HG03565 (cell line): ENCODE data around the gene DNAJC7.

ENCODE experiments used
- ATAC-seq: cut with Tn5 transposase; IDR thresholded peaks from one replicate; pipeline ENCODE4 v1.9.1; 2021; ENCODE audit warnings: mild to moderate bottlenecking, moderate library complexity; ENCODE audit not compliant: unreplicated experiment

DNAJC7 gene

DNA sequence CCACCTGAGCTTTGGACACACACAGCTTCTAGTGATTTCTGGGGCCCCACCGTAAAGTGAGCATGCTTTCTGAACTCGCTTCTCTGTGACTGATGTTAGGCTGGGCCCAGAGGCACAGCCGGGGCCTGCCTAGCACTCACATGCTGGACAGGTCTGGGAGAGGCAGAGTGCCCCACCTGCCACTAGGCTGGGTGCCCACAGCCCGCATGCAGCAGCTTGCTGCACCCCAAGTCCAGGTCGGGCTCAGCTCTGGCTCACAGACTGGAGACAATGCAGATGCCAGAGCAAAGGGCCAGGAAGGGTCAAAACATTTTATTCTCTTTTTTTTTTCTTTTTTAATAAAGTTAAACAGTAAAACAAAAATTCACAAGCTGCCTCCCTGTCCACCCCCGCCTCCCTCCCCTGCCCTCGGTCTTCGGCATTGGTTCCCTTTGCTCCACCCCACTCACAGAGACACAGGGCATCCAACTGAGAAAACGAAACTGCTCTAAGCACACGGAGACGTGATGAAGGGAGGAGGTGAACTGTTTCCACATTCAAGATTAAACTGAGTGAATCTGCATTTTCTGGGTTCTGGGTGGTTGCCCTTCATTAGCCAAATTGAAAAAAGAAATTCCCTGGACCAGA lies 41.0 kb downstream of the DNAJC7 start:
- ATAC-seq = no peak

DNA sequence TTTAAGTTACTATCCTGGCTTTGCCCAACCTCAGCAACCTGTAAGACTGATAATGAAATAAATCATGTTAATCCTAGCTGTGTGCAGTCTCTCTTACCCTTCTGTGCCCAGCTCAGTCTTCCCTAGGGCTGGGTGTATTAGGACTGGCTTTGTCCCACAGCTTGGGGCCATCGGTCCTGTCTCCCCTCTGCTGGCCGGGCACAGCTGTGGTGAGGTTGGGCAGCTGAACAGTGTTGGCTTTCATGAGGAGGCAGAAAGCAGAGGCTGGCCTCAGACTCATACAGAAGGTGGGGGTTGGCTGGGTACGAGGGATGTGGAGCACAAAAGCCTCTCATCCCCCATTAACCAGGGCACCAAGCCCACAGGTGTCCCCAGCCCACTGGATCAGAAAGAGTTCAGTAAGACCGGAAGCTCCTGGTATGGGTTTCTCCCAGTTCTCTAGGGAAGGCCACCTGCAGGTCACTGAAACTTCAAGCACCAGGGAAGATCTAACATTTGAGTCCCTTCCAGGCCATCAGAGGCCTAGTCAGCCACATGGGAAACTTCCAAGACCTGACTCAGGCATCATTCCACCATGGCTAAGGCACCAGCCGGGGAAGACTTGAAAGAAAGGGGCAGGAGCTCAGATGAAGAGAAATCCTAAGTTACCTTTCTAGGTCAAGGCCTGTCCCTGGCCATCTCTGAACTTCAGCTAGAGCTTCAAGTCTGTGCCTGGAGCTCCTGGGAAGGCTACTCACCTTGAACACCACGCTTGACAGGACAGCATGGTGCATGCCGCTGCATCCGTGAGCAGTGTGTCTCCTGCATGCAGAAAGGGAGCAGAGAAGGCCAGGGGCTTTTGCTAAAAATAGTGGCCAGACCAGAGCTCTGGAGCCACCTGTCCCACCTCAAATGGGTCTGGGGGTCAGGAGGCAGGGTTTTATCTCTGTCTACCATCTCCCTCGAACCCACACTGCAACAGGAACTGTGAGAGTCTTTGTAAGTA lies 41.8 kb downstream of the DNAJC7 start:
- ATAC-seq = no peak

DNA sequence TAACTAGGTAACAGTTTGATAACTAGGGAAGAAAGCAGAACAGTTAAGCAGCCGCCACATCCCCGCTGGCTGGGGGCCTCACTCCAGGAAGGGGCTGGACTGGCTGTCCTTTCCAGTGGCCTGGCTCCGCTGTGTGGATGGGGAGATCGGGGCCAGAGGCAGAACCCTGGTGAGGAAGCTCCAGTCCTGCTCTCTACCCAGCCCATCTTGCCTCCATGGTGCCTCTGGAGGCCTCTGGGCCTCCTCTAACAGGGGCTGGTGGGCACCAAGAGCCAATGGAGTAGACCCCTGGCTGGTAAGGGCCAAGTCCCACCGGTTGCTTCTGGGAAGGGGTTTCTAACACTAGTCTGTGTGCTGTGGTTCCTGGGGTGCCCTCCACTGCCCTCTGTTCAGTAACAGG lies 42.6 kb downstream of the DNAJC7 start:
- ATAC-seq = no peak

DNA sequence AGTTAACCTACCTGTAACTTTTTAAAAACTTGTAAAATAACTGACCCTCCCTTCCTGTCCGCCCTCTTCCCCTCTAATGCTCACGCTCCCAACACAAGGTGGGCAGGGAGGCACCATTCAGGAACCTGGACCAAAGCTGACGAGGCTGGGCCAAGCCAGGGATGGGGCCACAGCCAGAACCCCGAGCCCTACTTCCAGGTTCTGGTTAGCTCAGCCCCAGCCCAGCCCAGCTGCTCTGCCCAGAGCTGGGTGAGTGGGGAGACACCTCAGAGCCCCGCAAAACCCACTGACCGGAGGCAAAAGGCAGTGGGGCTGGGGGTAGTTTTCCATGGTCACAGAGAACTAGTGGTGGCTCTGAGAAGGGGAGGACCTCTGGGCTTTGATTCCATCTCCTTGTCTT lies 43.2 kb downstream of the DNAJC7 start:
- no peak for ATAC-seq

DNA sequence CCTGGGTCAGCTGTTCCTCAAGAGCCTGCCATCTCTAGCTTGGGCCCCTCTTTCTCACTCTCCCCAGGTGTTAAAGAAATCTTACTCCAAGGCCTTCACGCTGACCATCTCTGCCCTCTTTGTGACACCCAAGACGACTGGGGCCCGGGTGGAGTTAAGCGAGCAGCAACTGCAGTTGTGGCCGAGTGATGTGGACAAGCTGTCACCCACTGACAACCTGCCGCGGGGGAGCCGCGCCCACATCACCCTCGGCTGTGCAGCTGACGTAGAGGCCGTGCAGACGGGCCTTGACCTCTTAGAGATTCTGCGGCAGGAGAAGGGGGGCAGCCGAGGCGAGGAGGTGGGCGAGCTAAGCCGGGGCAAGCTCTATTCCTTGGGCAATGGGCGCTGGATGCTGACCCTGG lies 43.8 kb downstream of the DNAJC7 start:
- no peak for ATAC-seq

DNA sequence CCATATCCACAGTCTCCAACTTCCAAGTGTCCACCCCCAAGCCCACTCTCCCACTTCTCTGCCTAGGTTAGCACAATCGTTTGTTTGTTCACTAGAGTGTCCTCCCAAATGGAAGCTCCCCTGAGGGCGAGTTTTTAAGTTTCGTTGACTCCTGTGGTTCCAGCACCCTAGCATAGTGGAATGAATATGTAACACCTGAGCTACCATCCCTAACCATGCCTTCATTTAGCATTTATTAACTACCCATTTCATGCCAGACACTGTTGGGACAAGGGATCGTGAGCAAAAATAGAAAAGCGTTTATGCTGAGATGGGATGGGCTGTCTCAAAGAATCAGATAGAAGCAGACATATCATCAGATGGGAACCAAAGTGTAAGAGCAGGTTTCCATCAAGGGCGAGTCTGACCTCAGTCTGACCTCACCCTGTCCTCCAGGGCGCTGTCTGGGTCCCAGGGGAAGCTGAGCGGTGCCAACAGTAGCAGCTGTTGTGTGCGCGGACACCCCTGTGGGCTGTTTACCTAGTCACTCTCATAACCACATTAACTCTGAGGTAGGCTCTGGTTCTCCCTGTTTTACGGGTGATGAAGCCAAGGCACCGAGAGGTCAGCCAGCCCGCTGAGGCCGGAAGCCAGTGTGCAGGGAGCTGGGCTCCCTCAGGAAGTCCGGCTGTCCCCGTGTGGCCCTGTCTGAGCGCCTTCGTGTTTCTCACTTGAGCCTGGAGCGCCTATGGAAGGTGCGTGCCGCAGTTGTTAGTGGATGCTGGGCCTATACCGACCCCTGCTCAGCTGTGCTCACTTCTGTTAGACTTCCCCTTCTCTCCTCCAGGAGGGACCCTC lies 44.5 kb downstream of the DNAJC7 start:
- no peak for ATAC-seq

DNA sequence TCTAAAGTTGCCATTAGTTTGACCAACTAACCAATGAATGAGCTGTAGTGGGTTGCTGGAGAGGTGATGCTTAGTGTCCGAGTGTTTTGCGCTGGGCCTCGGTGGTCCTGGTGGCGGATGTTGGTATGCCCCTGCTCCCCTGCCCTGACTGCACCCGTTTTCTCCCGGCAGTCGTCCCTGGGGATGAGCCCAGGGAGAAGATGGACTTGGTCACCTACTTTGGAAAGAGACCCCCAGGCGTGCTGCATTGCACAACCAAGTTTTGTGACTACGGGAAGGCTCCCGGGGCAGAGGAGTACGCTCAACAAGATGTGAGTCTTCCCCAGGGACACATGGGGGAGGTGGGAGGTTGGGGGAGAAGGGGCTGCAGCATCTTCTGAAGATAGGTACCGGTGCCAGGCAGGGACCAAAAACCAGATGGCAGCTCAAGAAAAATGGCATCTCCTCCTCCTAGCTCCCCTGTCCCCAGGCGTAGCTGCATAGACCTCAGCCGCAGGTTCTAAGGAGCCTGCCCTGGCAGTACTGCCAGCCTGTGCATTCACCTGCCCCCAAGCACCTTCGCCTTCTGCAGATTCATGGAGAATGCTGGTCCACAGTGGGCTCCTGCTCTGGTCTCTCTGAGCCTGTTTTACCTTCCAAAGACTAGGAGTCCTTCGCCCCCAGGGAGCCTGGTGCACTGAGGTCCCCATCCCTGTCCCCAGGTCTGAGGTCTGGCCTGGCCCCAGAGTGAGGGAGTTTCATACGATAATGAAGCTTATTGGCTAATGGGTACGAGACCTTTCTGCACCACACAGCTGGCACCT lies 45.3 kb downstream of the DNAJC7 start:
- no peak for ATAC-seq

DNA sequence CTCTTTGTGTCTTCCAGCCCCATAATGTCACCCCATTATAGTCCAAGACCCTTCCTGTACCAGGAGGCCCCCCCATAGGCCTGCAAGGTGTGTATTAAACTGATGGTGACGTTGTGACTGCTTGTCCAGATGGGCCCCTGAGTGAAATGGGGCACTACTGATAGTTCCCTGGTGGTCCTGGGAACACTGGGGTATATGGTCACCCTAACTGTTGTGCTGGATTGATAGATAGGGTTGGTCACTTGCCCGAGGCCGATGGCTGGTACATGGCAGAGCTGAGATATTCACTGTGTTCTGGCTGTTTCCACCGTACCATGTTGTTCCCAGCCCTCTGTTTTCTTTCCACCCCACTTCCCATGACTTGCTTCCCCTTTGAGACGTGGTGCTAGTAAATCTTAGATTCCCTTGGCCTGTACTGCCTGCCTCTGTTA lies 46.3 kb downstream of the DNAJC7 start:
- ATAC-seq = no peak

DNA sequence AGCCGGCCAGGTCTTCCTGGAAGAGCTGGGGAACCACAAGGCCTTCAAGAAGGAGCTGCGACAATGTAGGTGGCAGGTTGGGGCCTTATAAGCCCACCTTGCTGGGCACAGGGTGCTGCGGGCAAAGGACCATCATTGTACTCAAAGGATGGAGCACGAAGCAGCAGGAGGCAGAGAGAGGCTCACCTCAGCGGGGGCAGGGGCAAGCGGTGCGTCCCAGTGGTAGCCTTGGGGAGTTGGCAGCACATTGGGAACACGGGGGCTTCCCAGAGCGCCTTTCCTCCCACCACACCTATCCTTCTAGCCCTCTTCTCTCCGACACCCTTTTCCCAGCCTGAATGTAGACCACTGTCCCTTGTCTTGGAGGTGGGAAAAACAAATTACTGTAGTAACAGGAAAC lies 48.6 kb downstream of the DNAJC7 start:
- ATAC-seq = no peak

DNA sequence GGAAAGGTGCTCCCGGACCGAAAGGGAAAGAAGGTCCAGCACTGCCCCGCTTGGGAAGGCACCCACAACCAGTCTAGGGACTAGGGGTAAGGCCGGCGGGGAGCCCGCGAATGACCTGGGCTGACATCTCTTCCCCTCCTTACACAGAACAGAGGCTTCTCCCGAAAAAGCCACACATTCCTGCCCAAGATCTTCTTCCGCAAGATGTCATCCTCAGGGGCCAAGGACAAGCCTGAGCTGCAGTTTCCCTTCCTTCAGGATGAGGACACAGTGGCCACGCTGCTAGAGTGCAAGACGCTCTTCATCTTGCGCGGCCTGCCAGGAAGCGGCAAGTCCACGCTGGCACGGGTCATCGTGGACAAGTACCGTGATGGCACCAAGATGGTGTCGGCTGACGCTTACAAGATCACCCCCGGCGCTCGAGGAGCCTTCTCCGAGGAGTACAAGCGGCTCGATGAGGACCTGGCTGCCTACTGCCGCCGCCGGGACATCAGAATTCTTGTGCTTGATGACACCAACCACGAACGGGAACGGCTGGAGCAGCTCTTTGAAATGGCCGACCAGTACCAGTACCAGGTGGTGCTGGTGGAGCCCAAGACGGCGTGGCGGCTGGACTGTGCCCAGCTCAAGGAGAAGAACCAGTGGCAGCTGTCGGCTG lies 49.2 kb downstream of the DNAJC7 start:
- no peak for ATAC-seq

DNA sequence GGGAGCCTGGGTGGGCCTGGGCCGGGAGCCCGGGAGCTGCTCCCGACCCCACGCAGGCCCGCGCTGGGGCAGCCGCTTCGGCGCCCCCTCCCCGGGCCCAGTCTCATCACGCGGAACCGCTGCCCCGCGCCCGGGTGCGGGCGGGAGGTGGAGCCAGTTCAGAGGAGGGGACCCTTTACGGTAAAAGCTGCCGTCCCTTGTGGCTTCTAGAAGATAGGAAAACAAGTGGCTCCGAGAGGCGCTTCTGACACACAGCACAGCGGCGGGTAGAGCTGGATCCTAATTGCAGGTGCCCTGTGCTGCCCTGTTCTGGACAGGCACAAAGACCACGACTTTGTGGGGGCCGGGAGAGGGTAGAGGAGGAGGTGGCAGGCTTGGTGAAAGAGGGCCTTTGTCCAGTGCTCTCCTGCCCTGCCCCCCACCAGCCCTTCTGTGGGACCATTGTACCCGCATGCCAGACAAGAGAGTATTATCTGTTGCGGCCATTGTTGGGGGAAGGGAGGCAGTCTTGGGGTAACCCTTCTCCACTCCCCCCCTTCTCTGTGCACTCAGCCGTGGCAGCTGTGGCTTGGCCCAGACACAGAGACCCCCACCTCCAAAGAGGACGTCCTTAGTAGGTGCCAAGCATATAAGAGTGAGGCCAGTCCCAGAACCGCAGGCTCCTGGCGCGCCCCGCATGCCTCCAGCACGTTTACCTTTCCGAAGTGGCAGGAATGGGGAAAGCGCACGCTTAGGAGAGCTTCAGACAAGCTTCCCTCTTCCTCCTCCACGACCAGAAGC lies 49.9 kb downstream of the DNAJC7 start:
- no peak for ATAC-seq

DNA sequence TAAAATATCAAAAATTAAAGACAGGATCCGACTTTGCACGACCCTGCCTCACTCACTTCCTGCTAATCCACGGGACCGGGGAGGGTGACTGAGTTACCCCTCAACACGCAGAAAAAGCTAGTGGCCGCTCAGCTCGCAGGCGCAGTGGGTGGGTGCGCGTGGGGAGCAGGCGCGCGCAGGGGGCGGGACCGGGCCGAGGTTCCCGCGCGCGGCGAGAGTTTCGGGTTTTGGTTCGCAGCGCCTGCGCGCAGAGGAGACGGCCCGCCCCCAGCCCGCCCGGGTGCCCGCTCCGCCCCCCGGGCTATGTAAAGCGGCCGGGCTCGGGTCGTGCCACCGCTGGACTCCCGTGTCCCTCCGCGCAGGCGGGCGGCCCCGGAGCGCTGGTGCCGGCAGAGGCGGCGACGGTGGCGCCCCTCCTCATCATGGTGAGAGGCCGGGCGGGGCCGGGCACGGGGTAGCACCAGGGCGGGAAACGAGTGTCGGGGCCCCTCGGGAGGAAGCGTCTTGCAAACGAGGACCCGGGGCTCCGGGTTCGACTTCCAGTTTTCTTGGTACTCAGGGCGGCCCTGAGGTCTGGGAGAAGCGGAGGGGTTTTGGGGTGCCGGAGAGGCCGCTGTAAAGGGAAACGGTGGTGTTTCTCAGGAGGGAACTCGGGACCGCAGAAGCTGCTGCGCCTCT lies 50.6 kb downstream of the DNAJC7 start, which contains the start of gene CNP:
CNP (plus strand) TSS at position 333 of the 678 bp plus-strand sequence; CDS start at position 423, 90 bp downstream.
- ATAC-seq = peak; percentile 68

DNA sequence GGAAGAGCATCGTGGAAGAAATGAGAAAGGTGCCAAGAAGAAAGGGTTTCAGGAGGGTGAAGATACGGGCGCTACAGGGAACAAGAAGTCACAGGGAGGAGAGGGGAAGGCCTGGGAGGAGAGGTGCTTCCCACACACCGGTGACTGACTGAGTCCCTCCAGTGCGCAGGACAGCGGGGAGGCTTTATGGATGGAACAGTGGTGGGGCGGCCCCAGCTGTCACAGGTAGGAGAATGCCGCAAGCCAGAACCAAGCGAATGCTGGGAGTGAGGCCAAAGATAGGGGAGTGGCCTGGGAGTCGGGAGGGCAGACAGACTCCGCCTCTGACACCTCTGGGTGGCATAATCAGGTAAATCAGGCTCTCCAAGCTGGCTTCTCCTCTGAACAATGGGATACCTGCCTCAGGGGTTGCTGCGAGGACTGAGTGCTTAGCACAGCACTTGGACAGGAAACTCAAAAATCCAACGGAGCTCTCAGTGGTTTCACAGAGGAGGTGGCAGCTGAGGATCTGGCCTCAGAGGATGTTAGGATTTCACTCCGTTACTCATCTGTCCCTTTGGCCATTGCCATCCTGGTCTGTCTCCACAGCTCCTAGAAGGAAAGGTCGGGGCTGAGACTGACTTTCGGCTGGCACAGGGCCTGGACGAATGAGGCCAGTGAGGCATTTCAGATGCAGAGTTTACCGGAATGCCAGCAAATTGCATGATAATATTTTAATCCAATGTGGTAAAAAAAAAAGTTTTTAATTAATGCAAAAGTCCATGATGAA lies 51.4 kb downstream of the DNAJC7 start:
- ATAC-seq = no peak

DNA sequence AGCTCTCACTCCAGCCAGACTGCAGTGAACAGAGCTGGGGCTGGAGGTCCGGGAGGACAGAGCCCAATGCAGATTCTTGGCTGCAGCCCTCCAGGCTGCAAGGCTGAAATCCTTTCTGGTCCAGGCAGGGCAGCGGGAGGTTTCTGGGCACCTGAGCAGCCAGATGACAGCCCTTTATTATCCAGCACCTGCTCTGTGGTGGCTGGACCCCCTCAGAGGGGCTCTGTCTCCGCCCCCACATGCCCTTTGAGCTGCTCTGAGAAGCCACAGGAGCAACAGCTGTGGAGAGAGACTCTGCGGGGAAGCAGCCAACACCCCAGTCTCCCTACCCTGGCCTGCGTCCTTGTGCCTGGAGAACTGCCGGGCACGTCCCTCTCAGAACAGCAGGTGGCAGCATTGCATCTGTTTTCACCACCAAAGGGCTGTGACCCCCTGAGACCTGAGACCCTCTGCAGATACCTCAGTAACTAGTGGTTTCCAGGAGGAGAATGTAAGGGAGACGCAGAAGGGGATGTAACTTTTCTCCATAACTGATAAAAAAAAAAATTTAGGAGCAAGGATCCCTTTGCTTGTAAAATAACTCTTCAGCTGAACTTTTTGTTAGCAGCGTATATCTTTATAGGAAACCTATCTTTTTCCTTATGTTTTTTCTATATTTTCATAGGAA lies 54.3 kb downstream of the DNAJC7 start:
- ATAC-seq = no peak

DNA sequence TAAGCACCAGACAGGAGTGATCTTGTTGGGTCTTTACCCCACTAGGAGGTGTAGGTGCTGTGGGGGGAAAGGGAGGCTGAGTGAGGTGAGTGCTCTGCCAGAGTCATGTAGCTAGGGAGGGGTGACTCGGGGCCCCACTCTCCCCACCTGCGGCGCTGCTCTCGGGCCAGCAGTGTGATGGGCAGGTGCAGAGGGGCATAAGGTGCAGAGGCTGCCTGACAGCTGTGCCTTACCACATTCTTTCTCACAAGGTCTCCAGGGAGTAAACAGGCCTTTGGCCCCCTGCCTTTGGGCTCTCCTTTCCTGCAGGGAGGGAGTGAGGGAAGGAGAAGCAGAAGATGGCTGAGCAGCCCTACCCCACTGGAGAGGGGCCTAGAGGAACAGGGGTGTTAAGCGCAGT lies 55.1 kb downstream of the DNAJC7 start:
- ATAC-seq = no peak

DNA sequence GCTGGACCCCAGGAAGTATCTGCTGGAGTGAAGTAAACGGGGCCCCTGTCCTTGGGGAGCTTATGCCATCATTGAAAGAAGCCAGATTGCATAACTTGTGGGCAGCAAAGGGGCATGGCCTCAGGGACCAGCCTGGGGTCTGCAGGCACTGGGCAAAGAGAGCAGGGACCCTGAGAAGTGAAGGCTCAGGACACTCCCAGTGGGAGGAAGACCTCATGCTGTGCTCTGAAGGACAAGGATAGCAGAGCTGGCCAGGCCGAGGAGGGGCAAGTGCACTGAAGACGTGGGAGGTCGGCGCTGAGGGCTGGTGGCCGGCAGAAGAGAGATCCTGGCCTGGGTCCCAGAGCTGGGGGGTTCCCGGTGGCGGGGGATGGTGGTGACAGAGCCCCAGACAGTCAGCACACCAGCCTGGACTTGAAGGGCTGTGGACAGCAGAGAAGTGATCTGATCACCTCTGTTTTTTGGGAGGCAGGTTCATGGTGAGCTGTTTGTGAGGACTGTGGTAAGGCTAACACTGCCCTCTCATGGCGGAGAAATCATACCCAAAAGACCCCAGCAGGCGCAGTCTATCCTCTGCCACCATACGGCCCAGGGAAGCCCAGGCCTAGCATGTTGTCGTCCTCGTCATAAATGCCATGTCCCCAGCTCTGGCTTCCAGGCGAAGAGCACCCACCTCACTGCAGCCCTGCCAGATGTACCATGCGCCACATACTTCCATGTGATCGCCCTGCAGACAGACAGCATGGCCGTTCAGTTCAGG lies 57.7 kb downstream of the DNAJC7 start:
- no peak for ATAC-seq

DNA sequence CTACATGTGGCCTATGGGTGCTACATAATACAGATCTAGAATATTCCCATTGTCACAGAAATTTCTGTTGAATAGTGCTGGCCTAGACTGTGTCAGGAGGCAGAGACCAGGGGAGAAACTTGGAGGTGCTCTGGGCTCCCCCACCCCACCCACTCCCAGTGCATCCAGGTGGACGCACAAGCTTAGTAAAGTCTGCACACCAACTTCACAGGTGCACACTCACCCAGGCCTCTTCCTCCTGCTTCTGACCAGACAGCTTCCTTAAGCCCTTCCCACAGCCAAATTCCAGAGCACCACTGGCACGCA lies 58.3 kb downstream of the DNAJC7 start:
- ATAC-seq = no peak
